NCI-H1417 treated with DMSO at 0.1 percent for 48 hours (cell line): ENCODE measurements around the gene USP16.

Experiments
- DNase-seq: peaks from one replicate; lab custom pipeline; 2025; lab: John Stamatoyannopoulos, UW

The USP16 gene

GRCh38 chr21:29033871-29034270, 9.4 kb downstream of the USP16 start:
- no peak for DNase-seq

- no peak for DNase-seq
These were observed 10.2 kb downstream of the USP16 start for GRCh38 chr21:29034678-29035077.

GRCh38 chr21:29052224-29052623, 27.8 kb downstream of the USP16 start:
- no peak for DNase-seq

- no peak for DNase-seq
These were observed 28.6 kb downstream of the USP16 start for GRCh38 chr21:29053011-29053553.

DNA sequence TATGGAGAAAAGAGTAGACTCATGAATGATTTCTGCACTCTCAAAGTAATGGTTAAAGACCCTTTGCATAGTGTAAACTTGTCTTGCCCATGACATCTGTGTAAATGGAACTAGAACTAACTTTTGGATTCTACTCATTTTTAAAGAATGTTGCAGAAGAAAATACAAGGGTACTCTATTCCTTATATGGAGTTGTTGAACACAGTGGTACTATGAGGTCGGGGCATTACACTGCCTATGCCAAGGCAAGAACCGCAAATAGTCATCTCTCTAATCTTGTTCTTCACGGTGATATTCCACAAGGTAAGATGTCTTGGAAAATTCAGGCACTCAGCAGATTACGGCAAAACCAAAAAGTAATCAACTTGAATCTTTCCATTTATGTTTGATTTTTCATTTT, 29.2 kb downstream of the USP16 start:
- DNase-seq: no peak

DNA sequence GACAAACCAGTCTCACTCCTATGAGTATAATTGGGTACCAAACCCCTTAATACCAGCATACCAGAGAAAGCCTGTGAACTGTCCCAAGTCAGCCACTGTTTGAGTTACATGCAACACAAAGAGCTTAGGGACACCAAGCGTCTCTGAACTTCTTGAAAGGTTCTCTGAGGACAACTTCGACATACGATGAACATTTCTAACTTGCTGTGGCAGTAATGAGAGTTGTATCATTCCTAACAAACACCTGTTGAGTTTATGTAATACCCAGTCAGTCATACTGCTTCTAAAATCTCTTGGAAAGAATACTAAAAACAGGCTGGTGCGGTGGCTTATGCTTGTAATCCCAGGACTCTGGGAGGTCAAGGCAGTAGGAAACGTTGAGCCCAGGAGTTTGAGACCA, 30.6 kb downstream of the USP16 start:
- no peak for DNase-seq

DNA sequence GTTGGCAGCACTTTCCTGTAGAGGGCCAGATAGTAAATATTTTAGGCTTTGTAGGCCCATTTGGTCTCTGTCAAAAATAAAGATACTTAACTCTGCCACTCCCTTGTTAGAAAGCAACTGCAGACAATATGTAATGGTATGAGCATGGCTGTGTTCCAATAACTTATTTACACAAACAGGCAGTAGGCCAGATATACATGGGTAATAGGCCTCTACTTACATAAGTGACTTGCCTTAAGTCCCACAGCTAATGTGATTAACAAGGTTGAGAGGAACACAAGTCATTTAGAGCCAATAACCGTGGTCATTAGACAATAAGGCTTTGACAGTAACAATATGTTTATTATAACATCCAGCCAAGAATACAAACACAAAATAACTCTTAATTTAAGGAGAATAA, 31.5 kb downstream of the USP16 start:
- DNase-seq: no peak

DNA sequence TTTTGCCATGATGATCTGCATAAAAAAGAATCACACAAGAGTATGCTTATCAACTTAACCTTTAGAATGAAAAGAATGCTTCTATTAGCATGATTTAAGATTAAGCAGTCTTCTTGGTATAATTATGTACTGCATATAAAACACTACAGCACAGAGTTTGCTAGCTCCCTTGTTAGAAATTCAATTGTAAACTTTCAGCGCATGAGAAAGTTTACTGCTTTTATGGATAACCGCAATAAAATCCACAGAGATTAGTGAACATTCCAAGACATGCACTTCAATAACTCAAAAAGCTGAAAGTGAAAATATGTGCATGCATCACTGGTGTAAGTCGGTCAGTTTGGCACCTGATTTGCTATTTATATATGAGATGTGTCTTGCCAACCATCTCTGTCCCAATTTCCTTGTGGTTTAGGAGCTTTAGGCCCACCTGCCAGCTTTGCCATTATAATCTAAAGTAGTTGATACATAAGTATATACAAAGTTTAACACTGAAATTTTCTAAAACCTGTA, 32.1 kb downstream of the USP16 start:
- DNase-seq: no peak

DNA sequence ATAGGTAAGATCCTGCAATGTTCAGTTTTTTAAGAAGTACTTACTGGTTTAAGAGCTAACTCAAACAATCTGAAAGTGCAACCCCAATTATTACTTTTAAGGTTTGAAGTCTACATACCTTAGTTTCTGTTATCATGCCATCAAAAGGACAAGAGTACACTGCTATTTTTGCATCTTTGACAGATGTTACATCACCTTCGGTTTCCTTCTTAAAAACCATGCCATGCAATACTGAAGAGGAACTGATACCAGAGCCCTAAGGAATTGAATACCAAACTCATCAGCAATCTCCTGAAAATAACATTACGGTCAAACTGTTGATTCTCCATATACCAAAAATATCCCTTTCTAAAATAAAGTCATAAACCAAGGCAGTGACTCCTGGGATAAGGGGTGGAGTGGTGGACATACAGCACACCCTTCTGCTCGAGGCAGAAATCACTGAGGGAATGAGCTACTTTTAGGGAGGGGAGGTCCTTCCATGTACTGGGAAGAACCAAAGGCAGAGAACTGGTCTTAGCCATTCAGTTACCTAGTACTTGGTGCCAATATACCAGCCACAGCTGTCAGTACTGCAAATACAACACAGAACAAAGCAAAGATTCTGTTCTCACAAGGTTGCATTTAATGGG, 40.5 kb downstream of the USP16 start:
- no peak for DNase-seq

- DNase-seq: no peak
These were observed 48.4 kb downstream of the USP16 start for GRCh38 chr21:29072873-29073221.

- peak; percentile 95 for DNase-seq
These were observed 48.9 kb downstream of the USP16 start, which contains the start of gene CCT8 for GRCh38 chr21:29073222-29074006. CCT8 (minus strand) TSS chr21:29073648; CDS start chr21:29073590, 58 bp downstream.

- DNase-seq: no peak
These were observed 49.5 kb downstream of the USP16 start for GRCh38 chr21:29074007-29074376.

DNA sequence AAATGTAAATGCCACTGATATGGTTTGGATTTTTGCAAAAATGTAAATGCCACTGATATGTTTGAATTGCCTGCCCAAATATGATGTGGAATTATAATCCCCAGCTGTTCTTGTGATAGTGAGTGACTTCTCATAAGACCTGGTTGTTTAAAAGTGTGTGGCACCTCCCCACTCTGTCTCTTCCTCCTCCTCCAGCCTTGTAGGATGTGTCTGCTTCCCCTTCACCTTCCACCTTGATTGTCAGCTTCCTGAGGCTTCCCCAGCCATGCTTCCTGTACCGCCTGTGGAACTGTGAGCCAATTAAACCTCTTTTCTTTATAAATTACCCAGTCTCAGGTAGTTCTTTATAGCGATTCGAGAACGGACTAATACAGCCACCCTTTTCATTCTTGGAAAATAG, 50.3 kb downstream of the USP16 start:
- DNase-seq: no peak

DNA sequence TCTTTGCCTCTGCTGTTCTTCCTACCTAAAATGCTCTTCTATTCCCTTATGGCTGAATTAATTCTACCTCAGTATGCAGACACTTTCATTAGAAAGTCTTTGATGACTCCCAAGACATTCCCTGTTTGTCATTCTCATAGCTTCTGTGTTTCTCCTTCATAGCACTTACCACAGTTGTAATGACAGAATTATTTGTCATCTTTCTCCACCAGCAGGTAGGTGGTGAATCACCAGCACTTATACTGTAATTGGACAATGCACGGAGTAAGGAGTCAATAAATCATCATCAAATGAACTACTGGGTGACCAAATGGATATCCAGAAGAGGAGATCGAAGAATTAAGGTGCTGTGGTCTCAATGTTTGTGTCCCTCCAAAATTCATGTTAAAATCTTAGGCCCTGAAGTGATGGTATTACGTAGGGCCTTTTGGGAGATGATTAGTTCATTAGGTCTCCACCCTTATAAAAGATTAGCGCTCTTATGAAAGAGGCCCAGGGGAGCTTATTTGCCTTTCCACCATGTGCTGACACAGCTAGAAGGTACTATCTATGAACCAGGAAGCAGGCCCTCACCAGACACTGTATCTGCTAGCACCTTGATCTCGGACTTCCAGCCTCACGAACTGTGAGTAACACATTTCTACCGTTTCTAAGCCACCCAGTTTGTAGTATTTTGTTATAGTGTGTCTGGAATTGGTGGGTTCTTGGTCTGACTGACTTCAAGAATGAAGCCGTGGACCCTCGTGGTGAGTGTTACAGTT, 51.4 kb downstream of the USP16 start:
- DNase-seq: no peak

DNA sequence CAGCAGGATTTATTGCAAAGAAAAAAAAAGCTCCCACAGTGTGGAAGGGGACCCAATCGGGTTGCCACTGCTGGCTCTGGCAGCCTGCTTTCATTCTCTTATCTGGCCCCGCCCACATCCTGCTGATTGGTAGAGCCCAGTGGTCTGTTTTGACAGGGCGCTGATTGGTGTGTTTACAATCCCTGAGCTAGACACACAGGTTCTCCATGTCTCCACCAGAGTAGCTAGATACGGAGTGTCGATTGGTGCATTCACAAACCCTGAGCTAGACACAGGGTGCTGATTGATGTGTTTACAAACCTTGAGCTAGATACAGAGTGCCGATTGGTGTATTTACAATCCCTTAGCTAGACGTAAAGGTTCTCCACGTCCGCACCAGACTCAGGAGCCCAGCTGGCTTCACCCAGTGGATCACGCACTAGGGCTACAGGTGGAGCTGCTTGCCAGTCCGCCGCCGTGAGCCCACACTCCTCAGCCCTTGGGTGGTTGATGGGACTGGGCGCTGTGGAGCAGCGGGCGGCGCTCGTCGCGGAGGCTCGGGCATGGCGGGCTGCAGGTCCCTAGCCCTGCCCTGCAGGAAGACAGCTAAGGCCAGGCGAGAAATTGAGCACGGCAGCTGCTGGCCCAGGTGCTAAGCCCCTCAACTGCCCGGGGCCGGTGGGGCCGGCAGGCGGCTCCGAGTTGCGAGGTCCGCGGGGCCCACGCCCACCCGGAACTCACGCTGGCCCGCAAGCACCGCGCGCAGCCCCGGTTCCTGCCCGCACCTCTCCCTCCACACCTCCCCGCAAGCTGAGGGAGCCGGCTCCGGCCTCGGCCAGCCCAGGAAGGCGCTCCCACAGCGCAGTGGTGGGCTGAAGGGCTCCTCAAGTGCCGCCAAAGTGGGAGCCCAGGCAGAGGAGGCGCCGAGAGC, 52.5 kb downstream of the USP16 start:
- peak; percentile 6 for DNase-seq

DNA sequence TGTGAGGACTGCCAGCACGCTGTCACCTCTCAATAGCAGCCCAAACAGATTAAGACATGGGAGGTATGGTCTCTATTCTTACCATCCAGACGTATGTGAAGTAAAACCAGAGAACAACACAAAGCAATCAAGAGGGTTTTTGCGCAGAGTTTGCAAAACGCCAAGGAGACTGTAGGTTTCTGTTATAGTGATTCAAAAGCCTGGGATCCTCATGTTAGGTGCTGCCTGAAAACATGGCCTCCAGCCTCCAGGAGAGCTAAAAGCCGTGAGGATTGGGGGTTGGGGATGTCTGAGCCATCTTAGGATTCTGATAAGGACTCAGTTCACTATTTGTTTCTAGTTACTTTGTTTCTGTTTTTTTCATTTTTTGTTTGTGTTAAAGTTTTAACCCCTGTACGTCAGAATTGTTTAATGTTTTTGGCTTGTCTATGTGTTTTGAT, 53.2 kb downstream of the USP16 start:
- DNase-seq: no peak

DNA sequence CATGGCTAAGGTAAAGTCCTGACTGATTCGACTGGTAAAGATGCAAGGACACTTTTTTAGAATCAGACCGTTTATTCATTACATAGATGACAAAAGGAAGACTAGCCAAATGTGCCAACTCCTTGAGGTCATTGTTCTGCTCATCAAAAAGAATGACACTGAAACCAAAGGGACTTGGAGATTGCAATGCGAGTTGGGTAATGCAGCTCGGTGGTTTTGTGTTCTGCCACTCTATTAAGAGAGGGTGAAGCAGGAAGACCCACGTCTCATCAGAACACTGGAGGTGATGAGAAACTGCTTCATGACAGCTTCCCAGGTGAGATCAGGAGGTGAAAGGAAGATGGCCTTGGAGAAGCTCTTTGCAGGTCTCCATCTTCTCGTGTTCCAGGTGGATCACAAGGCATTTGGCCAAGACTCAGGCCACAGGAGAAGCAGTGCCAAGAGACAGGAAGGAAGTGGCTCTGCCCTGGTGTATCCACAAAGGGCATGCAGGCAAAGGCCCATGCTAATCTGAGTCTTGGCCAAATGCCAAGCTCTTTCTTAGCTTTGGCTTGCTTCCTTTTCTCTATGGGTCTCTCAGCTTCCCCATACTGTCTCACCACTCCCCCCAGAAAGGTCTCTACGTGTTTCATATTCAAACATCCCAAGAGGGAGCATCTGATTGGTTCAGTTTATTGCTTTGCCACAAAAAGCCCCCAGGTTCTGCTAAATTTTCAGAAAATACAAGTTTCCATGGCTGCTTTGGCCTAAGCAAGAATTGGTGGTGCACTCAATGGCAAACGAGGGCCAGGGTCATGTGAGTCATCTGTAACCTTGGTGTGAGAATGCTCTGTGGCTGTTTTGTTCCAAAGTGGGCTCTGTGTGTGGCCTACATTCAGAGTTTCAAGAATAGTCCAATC, 54.6 kb downstream of the USP16 start:
- DNase-seq: no peak

- no peak for DNase-seq
These were observed 56.0 kb downstream of the USP16 start for GRCh38 chr21:29080454-29080941.

GRCh38 chr21:29082046-29082815, 57.8 kb downstream of the USP16 start:
- no peak for DNase-seq
